Activated CD4-positive, alpha-beta T cell treated with anti-CD3 and anti-CD28 coated beads for 36 hours (primary cell): ENCODE data around the gene SLC7A6. TPM values are rescaled to one million over a fixed set of nuclear protein-coding genes. Genes with fewer than 3 reads are reported as not detected.

ENCODE experiments used
- ATAC-seq: fragments of 200-7000 bp; cut with Tn5 transposase; one replicate; pipeline ENCODE4 v1.10.0; 2021; ENCODE audit warnings: mild to moderate bottlenecking, moderate library complexity
- CTCF ChIA-PET: fragments of 350-600 bp; sonication (Branson Sonifier 250); formaldehyde crosslinking; loops from one replicate; lab custom pipeline; 2021; ENCODE audit warnings: antibody characterized with exemption; lab: Charles Lee
- POLR2A ChIA-PET: fragments of 350-600 bp; sonication (Branson Sonifier 250); formaldehyde crosslinking; loops from one replicate; lab custom pipeline; 2021; ENCODE audit warnings: antibody characterized with exemption, inconsistent platforms; lab: Charles Lee
- DNase-seq: peaks from one replicate; pipeline ENCODE4 v3.0.0-alpha.2; 2020
- H3K27ac Mint-ChIP-seq: one replicate; pipeline ENCODE4 v1.8.0; 2021; ENCODE audit warnings: mixed read lengths
- H3K27me3 Mint-ChIP-seq: one replicate; pipeline ENCODE4 v1.8.0; 2021; ENCODE audit warnings: mixed read lengths
- H3K36me3 Mint-ChIP-seq: one replicate; pipeline ENCODE4 v1.8.0; 2021; ENCODE audit warnings: low read depth, mixed read lengths
- H3K4me1 Mint-ChIP-seq: one replicate; pipeline ENCODE4 v1.8.0; 2021; ENCODE audit warnings: mixed read lengths
- H3K4me3 Mint-ChIP-seq: one replicate; pipeline ENCODE4 v1.8.0; 2021; ENCODE audit warnings: mild to moderate bottlenecking, moderate library complexity, mixed read lengths
- H3K9me3 Mint-ChIP-seq: one replicate; pipeline ENCODE4 v1.8.0; 2021; ENCODE audit warnings: low read depth, mixed read lengths
- intact Hi-C, 2 experiments: fragments of 100-400 bp; cut with DNase I in 1 of 2; cut with micrococcal nuclease in 1 of 2; formaldehyde crosslinking; loops; one replicate each; pipeline versions ENCODE4 v1.14.2 to v1.15.1; 2022 to 2024; cut with DNase I, micrococcal nuclease
- total RNA-seq, 2 experiments: library from RNA; stranded (reverse); gene quantifications; one replicate each; pipeline ENCODE4 v1.2.3, GENCODE V29; 2021

Gene SLC7A6
- total RNA-seq: 10 to 100 TPM; 55.7 to 58.7 TPM

DNA sequence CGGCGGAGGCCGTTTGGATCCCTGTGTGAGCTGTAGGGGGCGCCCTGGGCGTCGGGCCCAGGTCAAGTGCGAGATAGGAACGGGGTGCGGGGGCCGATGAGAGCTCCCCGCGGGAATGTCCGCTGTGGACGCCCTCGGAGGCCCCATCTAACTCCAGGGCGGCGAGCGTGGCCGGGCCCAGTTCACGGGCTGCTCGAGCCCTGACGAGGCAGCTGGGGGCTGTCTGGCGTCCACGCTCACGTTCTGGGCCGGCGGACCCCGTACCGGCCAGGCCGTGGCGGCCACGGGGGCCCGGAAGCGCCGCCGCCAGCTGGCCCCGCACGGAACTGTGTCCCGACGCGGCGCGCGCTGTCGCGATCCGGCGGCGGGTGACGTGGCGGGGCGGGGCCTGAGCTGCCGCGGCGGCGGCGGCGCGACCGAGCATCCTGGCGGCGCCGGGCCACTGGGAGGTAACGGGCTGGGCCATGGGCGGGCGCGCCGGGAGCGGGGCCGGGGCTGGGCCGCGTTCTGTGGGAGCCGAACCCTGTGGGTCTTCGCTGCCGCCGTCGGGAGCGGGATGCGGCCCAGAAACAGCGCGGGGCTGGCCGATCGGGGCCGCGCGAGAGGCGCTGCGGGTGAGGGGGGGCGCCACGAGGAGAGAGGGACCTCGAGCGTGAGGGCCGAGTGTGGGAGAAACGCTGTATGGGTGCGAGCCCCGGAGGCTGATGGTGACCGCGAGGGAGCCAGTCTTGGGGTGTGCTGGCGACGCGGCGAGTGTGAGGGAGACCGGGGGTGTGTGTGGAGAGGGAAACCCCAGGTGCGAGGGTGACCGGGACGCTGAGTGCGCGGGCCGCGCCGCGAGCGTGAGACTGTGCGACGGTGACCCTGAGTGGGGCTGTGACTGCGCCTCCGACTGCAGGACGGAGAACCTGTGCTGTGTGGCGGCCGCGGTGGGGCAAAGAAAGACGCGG lies at the start of gene SLC7A6:
Gene SLC7A6 (plus strand): TSS at position 399 of the 950 bp plus-strand sequence. CDS start 10,201 bp downstream, outside the sequence.
- intact Hi-C loops: loop anchor here (1.0 to 10.0 kb wide), 14 partner anchors 12 to 702 kb away; partner anchors contain the start of genes CTCF (in 1 of the 2), NFATC3 (in 1 of the 2), PLA2G15 (in 1 of the 2) and PRMT7 (in 1 of the 2)
- Mint-ChIP-seq H3K27ac (peak within 1 kb of the TSS; percentile 97), H3K4me1 (peaks cover 43% of the 10 kb centered on the region), H3K36me3 (peaks cover 26% of the 10 kb centered on the region), H3K4me3 (peak within 1 kb of the TSS; percentile 91), H3K27me3 (no peaks in the 10 kb centered on the region), H3K9me3 (no peaks in the 10 kb centered on the region)
- ATAC-seq: peak; percentile 69
- CTCF ChIA-PET: interaction anchor here (0.6 to 22.1 kb wide), 32 partner anchors 8 to 503 kb away, joined by 3 to 517 read pairs (median 4); partner anchors contain the start of genes PLA2G15, PRMT7 and SLC7A6OS
- DNase-seq: peak; percentile 92
- POLR2A ChIA-PET: interaction anchor here (0.6 to 2.4 kb wide), 13 partner anchors 13 to 785 kb away, joined by 3 to 19 read pairs (median 4); partner anchors contain the start of genes NFATC3, PRMT7 and SLC7A6OS

GRCh38 chr16:68214726-68215125 lies 49.6 kb upstream of the SLC7A6 start:
- H3K36me3 Mint-ChIP-seq: peaks cover 18% of the 10 kb centered on the region
- H3K27me3 Mint-ChIP-seq: no peaks in the 10 kb centered on the region
- CTCF ChIA-PET: no interaction called here

GRCh38 chr16:68215302-68215701 lies 49.0 kb upstream of the SLC7A6 start:
- Mint-ChIP-seq H3K27ac (peak overlapping the region; percentile 30), H3K36me3 (peaks cover 17% of the 10 kb centered on the region), H3K9me3 (no peaks in the 10 kb centered on the region), H3K27me3 (no peaks in the 10 kb centered on the region), H3K4me1 (peaks cover 29% of the 10 kb centered on the region), H3K4me3 (no peak overlapping the region)
- ChIA-PET POLR2A (no interaction called here), CTCF (no interaction called here)
- ATAC-seq: no peak
- no peak for DNase-seq
- intact Hi-C loops: no loop called here

More at GRCh38 chr16:68214726-68215125, 49.6 kb upstream of the SLC7A6 start:
- POLR2A ChIA-PET: no interaction called here
- intact Hi-C loops: no loop called here
- no peak for ATAC-seq
- H3K27ac Mint-ChIP-seq: no peak overlapping the region
- peaks cover 33% of the 10 kb centered on the region for H3K4me1 Mint-ChIP-seq
- no peak for DNase-seq
- no peaks in the 10 kb centered on the region for H3K9me3 Mint-ChIP-seq
- no peak overlapping the region for H3K4me3 Mint-ChIP-seq

- Mint-ChIP-seq H3K4me1 (peaks cover 20% of the 10 kb centered on the region), H3K36me3 (peaks cover 10% of the 10 kb centered on the region), H3K27me3 (no peaks in the 10 kb centered on the region), H3K4me3 (no peak overlapping the region), H3K27ac (no peak overlapping the region), H3K9me3 (no peaks in the 10 kb centered on the region)
- POLR2A ChIA-PET: no interaction called here
- DNase-seq (no peak), ATAC-seq (no peak)
- CTCF ChIA-PET: interaction anchor here (1.2 to 2.4 kb wide), 2 partner anchors 11 to 48 kb away, joined by 4 to 21 read pairs; partner anchors contain the start of gene SLC7A6
- intact Hi-C loops: no loop called here
These were observed 48.1 kb upstream of the SLC7A6 start for GRCh38 chr16:68216240-68216639.

DNA sequence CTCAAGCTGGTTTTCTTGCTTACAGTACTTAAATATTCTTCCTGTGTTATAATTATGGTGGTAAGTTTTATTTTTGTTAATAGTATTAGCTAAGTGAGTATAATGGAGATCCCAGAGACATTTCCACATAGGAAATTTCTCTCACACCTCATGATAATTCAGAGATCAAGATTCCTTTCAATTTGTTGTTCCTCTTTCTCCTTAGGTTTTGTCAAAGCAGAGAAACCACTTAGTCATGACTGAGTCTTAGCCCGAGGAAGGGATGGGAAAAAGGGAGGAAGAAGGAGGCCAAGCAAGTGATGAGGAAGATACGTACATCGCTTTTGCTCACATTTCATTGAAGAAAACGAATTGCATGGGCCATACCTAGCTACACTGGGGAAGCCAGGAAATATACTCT lies 46.8 kb upstream of the SLC7A6 start:
- ChIA-PET CTCF (interaction anchor here (0.6 to 2.4 kb wide), 6 partner anchors 10 to 405 kb away, joined by 3 to 21 read pairs (median 4); partner anchors contain the start of gene SLC7A6), POLR2A (interaction anchor here (0.6 kb wide), 2 partner anchors 114 to 502 kb away, joined by 3 to 6 read pairs; no protein-coding TSS in a partner anchor)
- ATAC-seq: no peak
- peaks cover 10% of the 10 kb centered on the region for H3K36me3 Mint-ChIP-seq
- H3K9me3 Mint-ChIP-seq: no peaks in the 10 kb centered on the region
- no peaks in the 10 kb centered on the region for H3K27me3 Mint-ChIP-seq
- H3K4me3 Mint-ChIP-seq: no peak overlapping the region
- no peak for DNase-seq
- peak overlapping the region; percentile 60 for H3K27ac Mint-ChIP-seq
- peaks cover 8% of the 10 kb centered on the region for H3K4me1 Mint-ChIP-seq
- intact Hi-C loops: no loop called here

DNA sequence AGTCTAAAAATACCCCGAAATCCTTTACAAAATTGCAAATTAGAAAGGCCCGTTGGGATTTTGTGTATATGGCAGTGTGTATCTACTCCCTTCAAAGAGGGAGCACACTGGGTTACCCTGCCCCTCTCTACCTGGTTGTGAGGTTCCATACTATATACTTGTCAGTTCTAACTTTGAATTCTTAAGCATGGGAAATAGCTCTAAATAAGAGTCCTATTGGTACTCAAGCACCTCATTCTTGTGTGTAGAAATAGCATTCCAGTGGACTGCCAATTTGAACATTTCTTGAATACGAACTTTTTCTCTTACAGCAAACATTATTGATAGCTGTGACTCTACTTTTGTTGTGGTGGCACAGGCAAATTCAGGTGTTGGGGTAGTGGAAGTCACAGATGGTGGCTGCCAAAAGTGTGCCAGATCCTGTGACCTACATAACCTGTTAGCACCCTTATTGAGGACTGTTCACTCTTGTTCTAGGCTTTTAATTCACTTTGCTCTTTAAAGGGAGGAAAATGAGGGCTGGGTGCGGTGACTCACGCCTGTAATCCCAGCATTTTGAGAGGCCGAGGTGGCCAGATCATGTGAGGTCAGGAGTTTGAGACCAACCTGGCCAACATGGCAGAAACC lies 44.5 kb upstream of the SLC7A6 start:
- CTCF ChIA-PET: interaction anchor here (0.6 to 1.7 kb wide), 3 partner anchors 9 to 267 kb away, joined by 3 to 4 read pairs (median 3); no protein-coding TSS in a partner anchor
- Mint-ChIP-seq H3K4me3 (no peak overlapping the region), H3K4me1 (peaks cover 4% of the 10 kb centered on the region), H3K9me3 (no peaks in the 10 kb centered on the region), H3K36me3 (peaks cover 10% of the 10 kb centered on the region), H3K27ac (peak overlapping the region; percentile 47), H3K27me3 (no peaks in the 10 kb centered on the region)
- intact Hi-C loops: no loop called here
- POLR2A ChIA-PET: interaction anchor here (0.6 kb wide), 1 partner anchor 197 kb away, joined by 4 read pairs; no protein-coding TSS in a partner anchor
- DNase-seq (no peak), ATAC-seq (no peak)

DNA sequence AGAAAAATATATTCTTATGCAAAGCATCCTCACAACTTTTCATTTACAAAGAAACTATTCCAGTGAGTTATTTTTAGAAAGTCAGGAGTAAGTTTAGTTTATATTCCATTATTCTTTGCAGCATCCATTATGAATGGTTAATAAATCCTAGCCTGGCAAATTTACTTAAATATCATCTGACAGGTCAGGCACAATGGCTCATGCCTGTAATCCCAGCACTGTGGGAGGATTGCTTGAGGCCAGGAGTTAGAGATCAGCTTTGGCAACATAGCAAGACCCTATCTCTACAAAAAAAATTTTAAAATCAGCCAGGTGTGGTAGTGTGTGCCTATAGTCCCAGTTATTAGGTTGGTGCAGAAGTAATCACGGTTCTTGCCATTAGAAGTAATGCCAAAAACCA lies 41.3 kb upstream of the SLC7A6 start:
- Mint-ChIP-seq H3K4me1 (peaks cover 24% of the 10 kb centered on the region), H3K4me3 (no peak overlapping the region), H3K27me3 (no peaks in the 10 kb centered on the region), H3K36me3 (peaks cover 3% of the 10 kb centered on the region), H3K9me3 (no peaks in the 10 kb centered on the region), H3K27ac (no peak overlapping the region)
- ATAC-seq (no peak), DNase-seq (no peak)
- ChIA-PET CTCF (interaction anchor here (0.9 to 1.4 kb wide), 2 partner anchors 129 to 158 kb away, joined by 3 read pairs; no protein-coding TSS in a partner anchor), POLR2A (no interaction called here)
- intact Hi-C loops: no loop called here

- ChIA-PET POLR2A (interaction anchor here (0.7 kb wide), 1 partner anchor 151 kb away, joined by 3 read pairs; no protein-coding TSS in a partner anchor), CTCF (interaction anchor here (1.4 to 6.1 kb wide), 3 partner anchors 9 to 132 kb away, joined by 5 to 62 read pairs (median 21); no protein-coding TSS in a partner anchor)
- Mint-ChIP-seq H3K4me3 (no peak overlapping the region), H3K36me3 (peaks cover 7% of the 10 kb centered on the region), H3K4me1 (peaks cover 35% of the 10 kb centered on the region), H3K9me3 (no peaks in the 10 kb centered on the region), H3K27ac (peak overlapping the region; percentile 8), H3K27me3 (no peaks in the 10 kb centered on the region)
- DNase-seq (no peak), ATAC-seq (no peak)
- intact Hi-C loops: no loop called here
These were observed 38.2 kb upstream of the SLC7A6 start for GRCh38 chr16:68226116-68226515.

- Mint-ChIP-seq H3K9me3 (no peaks in the 10 kb centered on the region), H3K36me3 (peaks cover 7% of the 10 kb centered on the region), H3K27me3 (no peaks in the 10 kb centered on the region), H3K27ac (peak overlapping the region; percentile 86), H3K4me1 (peaks cover 35% of the 10 kb centered on the region), H3K4me3 (no peak overlapping the region)
- intact Hi-C loops: no loop called here
- ChIA-PET CTCF (interaction anchor here (0.6 to 6.1 kb wide), 23 partner anchors 10 to 411 kb away, joined by 3 to 62 read pairs (median 4); partner anchors contain the start of gene NFATC3), POLR2A (interaction anchor here (2.2 kb wide), 1 partner anchor 142 kb away, joined by 6 read pairs; the partner anchor contains the start of gene NFATC3)
- ATAC-seq: peak; percentile 90
- DNase-seq: peak; percentile 51
These were observed 37.0 kb upstream of the SLC7A6 start for GRCh38 chr16:68227183-68227793.

GRCh38 chr16:68227850-68228553 lies 36.3 kb upstream of the SLC7A6 start:
- CTCF ChIA-PET: interaction anchor here (0.6 to 6.1 kb wide), 40 partner anchors 8 to 412 kb away, joined by 3 to 62 read pairs (median 4); partner anchors contain the start of gene NFATC3
- Mint-ChIP-seq H3K9me3 (no peaks in the 10 kb centered on the region), H3K27ac (peak overlapping the region; percentile 86), H3K27me3 (no peaks in the 10 kb centered on the region), H3K36me3 (peaks cover 7% of the 10 kb centered on the region), H3K4me3 (no peak overlapping the region), H3K4me1 (peaks cover 39% of the 10 kb centered on the region)
- ATAC-seq (no peak), DNase-seq (no peak)
- intact Hi-C loops: loop anchor here in 1 of 2 experiments (2.0 kb wide), 1 partner anchor 133 kb away; no protein-coding TSS in a partner anchor
- POLR2A ChIA-PET: interaction anchor here (2.2 kb wide), 1 partner anchor 143 kb away, joined by 6 read pairs; the partner anchor contains the start of gene NFATC3
